ENCODE data around the gene CRB2. TPM values are rescaled to one million over a fixed set of nuclear protein-coding genes. Genes with fewer than 3 reads are reported as not detected.

The CRB2 gene
- total and polyA plus RNA-seq, 2 of the 13 experiments (the other 11 are each of a cell fraction or from before 2014, with no cell fraction given): 0.01 to 0.29 TPM

DNA sequence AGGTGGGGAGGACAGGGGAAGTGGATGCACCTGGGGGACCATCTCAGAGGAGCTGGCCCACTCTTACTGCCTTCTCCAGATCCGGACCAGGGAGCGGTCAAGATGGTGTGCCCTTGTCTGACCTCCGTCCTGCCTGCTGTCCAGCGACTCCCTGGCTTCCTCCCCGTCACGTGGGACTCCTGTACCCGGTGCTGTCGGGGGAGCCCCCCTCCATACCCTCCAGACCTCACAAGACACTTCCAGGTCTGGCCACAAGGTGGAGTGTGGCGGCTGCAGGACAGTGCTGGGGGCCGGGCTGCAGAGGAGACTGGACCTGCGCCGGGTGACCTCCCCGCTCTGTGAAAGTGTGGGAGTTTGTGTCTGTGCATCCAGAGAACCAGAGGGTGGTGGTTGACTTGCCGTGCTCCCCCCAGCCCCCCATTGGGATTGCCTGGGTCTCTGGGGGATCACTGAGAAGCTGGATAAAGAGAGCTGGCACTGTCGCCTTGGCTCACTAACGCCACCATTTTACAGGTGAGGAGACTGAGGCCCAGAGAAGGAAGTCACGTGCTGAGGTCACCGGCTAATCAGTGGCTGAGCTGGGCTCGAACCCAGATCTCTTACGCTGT is 1.9 kb upstream of the CRB2 start (continued):
- TF ChIP-seq TRIM24 (CRISPR knock-in tag; IDR thresholded peaks at IDR 0.05) (no peak), BORCS8-MEF2B (CRISPR knock-in tag; IDR thresholded peaks at IDR 0.05) (0 out of 2 replicates have a peak, but pooled peaks have one; percentile 74), STAG1 (CRISPR knock-in tag; IDR thresholded peaks at IDR 0.05) (peak; percentile 85), IKZF1 (IDR thresholded peaks at IDR 0.05) (no peak), RXRA (CRISPR knock-in tag; IDR thresholded peaks at IDR 0.05) (peak; percentile 49; the same call in 1 of the 2 replicates), ZSCAN22 (CRISPR knock-in tag; IDR thresholded peaks at IDR 0.05) (no peak), AGO1 (IDR thresholded peaks at IDR 0.05; ENCODE audit: low read depth, low read length, poor library complexity, severe bottlenecking) (no peak), ZNF263 (CRISPR knock-in tag; IDR thresholded peaks at IDR 0.05) (0 out of 2 replicates have a peak, but pooled peaks have one; percentile 8), ZNF460 (CRISPR knock-in tag; IDR thresholded peaks at IDR 0.05; ENCODE audit: borderline replicate concordance) (no peak), ARNT2 (CRISPR knock-in tag; IDR thresholded peaks at IDR 0.05; ENCODE audit: low read depth) (0 out of 2 replicates have a peak, but pooled peaks have one; percentile 55), HHEX (CRISPR knock-in tag; IDR thresholded peaks at IDR 0.05) (no peak), ESRRA (CRISPR knock-in tag; IDR thresholded peaks at IDR 0.05; ENCODE audit: low read depth) (no peak), MAZ (IDR thresholded peaks at IDR 0.05; ENCODE audit: borderline replicate concordance, low read depth, low read length) (peak; percentile 29; the same call in 1 of the 2 replicates), MAZ (CRISPR knock-in tag; IDR thresholded peaks at IDR 0.05; ENCODE audit: low read depth) (peak; percentile 79), SMC3 (IDR thresholded peaks at IDR 0.05; ENCODE audit: low read length) (peak; percentile 42; the same call in 1 of the 2 replicates), ZMYM3 (CRISPR knock-in tag; IDR thresholded peaks at IDR 0.05) (peak; percentile 90), BHLHE40 (IDR thresholded peaks at IDR 0.05; ENCODE audit: low read length) (peak; percentile 31; the same call in 1 of the 2 replicates), SYNCRIP (IDR thresholded peaks at IDR 0.05; ENCODE audit: insufficient read depth, low read depth, low read length) (no peak)
- TF ChIP-seq, protein P1, sequence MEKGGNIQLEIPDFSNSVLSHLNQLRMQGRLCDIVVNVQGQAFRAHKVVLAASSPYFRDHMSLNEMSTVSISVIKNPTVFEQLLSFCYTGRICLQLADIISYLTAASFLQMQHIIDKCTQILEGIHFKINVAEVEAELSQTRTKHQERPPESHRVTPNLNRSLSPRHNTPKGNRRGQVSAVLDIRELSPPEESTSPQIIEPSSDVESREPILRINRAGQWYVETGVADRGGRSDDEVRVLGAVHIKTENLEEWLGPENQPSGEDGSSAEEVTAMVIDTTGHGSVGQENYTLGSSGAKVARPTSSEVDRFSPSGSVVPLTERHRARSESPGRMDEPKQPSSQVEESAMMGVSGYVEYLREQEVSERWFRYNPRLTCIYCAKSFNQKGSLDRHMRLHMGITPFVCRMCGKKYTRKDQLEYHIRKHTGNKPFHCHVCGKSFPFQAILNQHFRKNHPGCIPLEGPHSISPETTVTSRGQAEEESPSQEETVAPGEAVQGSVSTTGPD (CRISPR knock-in tag; IDR thresholded peaks at IDR 0.05): no peak
- TF ChIP-seq, protein P2, sequence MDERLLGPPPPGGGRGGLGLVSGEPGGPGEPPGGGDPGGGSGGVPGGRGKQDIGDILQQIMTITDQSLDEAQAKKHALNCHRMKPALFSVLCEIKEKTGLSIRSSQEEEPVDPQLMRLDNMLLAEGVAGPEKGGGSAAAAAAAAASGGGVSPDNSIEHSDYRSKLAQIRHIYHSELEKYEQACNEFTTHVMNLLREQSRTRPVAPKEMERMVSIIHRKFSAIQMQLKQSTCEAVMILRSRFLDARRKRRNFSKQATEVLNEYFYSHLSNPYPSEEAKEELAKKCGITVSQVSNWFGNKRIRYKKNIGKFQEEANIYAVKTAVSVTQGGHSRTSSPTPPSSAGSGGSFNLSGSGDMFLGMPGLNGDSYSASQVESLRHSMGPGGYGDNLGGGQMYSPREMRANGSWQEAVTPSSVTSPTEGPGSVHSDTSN (CRISPR knock-in tag; IDR thresholded peaks at IDR 0.05): no peak
- TF ChIP-seq, protein P3, sequence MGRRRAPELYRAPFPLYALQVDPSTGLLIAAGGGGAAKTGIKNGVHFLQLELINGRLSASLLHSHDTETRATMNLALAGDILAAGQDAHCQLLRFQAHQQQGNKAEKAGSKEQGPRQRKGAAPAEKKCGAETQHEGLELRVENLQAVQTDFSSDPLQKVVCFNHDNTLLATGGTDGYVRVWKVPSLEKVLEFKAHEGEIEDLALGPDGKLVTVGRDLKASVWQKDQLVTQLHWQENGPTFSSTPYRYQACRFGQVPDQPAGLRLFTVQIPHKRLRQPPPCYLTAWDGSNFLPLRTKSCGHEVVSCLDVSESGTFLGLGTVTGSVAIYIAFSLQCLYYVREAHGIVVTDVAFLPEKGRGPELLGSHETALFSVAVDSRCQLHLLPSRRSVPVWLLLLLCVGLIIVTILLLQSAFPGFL (CRISPR knock-in tag; IDR thresholded peaks at IDR 0.05): no peak
- TF ChIP-seq, protein P4, sequence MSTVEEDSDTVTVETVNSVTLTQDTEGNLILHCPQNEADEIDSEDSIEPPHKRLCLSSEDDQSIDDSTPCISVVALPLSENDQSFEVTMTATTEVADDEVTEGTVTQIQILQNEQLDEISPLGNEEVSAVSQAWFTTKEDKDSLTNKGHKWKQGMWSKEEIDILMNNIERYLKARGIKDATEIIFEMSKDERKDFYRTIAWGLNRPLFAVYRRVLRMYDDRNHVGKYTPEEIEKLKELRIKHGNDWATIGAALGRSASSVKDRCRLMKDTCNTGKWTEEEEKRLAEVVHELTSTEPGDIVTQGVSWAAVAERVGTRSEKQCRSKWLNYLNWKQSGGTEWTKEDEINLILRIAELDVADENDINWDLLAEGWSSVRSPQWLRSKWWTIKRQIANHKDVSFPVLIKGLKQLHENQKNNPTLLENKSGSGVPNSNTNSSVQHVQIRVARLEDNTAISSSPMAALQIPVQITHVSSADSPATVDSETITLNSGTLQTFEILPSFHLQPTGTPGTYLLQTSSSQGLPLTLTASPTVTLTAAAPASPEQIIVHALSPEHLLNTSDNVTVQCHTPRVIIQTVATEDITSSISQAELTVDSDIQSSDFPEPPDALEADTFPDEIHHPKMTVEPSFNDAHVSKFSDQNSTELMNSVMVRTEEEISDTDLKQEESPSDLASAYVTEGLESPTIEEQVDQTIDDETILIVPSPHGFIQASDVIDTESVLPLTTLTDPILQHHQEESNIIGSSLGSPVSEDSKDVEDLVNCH (CRISPR knock-in tag; IDR thresholded peaks at IDR 0.05): no peak
- TF ChIP-seq, protein P5, sequence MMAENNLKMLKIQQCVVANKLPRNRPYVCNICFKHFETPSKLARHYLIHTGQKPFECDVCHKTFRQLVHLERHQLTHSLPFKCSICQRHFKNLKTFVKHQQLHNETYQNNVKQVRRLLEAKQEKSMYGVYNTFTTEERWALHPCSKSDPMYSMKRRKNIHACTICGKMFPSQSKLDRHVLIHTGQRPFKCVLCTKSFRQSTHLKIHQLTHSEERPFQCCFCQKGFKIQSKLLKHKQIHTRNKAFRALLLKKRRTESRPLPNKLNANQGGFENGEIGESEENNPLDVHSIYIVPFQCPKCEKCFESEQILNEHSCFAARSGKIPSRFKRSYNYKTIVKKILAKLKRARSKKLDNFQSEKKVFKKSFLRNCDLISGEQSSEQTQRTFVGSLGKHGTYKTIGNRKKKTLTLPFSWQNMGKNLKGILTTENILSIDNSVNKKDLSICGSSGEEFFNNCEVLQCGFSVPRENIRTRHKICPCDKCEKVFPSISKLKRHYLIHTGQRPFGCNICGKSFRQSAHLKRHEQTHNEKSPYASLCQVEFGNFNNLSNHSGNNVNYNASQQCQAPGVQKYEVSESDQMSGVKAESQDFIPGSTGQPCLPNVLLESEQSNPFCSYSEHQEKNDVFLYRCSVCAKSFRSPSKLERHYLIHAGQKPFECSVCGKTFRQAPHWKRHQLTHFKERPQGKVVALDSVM (CRISPR knock-in tag; IDR thresholded peaks at IDR 0.05): no peak
